Mammary microvascular endothelial cell (primary cell): Measurements from ENCODE around the gene PLXNB2. TPM values are rescaled to one million over a fixed set of nuclear protein-coding genes. Genes with fewer than 3 reads are reported as not detected.

Source experiments
- total RNA-seq: library from RNA; depleted of rRNA; stranded (reverse); fragments of >200 nt; gene quantifications from 2 replicates; pipeline ENCODE4 v1.2.3, GENCODE V29; 2015

PLXNB2 gene
- total RNA-seq = 68.6 and 71.5 TPM in 2 replicates

GRCh38 chr22:50306753-50307749 lies at the start of gene PLXNB2:
Gene PLXNB2 (minus strand): TSS chr22:50307646. CDS start chr22:50290584, 17,062 bp downstream.

GRCh38 chr22:50342651-50343540 lies 35.5 kb upstream of the PLXNB2 start, which contains the start of gene PPP6R2:
Gene PPP6R2 (plus strand): TSS chr22:50343327. CDS start chr22:50393909, 50,582 bp downstream.

GRCh38 chr22:50326956-50327710 lies 19.7 kb upstream of the PLXNB2 start, which contains the start of gene DENND6B:
Gene DENND6B (minus strand): TSS chr22:50327012. CDS start chr22:50326988, 24 bp downstream.

GRCh38 chr22:50269970-50270665 lies 37.3 kb downstream of the PLXNB2 start, which contains the start of gene MAPK11:
Gene MAPK11 (minus strand): TSS chr22:50270380. CDS start chr22:50270292, 88 bp downstream.

GRCh38 chr22:50261615-50262459 lies 45.6 kb downstream of the PLXNB2 start, which contains the start of gene MAPK12:
Gene MAPK12 (minus strand): TSS chr22:50261683. CDS start chr22:50261509, 174 bp downstream.

GRCh38 chr22:50250555-50251476 lies 56.6 kb downstream of the PLXNB2 start, which contains the start of gene HDAC10:
Gene HDAC10 (minus strand): TSS chr22:50251265. CDS start chr22:50251032, 233 bp downstream.

GRCh38 chr22:50244420-50245213 lies 62.8 kb downstream of the PLXNB2 start, which contains the start of gene TUBGCP6:
Gene TUBGCP6 (minus strand): TSS chr22:50245023. CDS start chr22:50244459, 564 bp downstream.

Other genes with a start within 250 kb of the PLXNB2 start
- gene TTLL8, start 249.3 kb downstream of the PLXNB2 start, total RNA-seq = not detected in 2 replicates
- not detected in 2 replicates for gene MLC1, start 222.2 kb downstream of the PLXNB2 start, total RNA-seq
- 5.2 and 6.7 TPM in 2 replicates for gene MOV10L1, start 217.6 kb downstream of the PLXNB2 start, total RNA-seq
- 0.39 and 0.87 TPM in 2 replicates for gene PANX2, start 136.9 kb downstream of the PLXNB2 start, total RNA-seq
- 38.4 and 42.3 TPM in 2 replicates for gene TRABD, start 121.7 kb downstream of the PLXNB2 start, total RNA-seq
- 20.2 and 20.3 TPM in 2 replicates for gene SELENOO, start 106.6 kb downstream of the PLXNB2 start, total RNA-seq
- gene TUBGCP6, start 62.6 kb downstream of the PLXNB2 start, total RNA-seq = 19.9 and 21.1 TPM in 2 replicates
- 18.3 and 31.2 TPM in 2 replicates for gene HDAC10, start 56.4 kb downstream of the PLXNB2 start, total RNA-seq
- 53.5 and 56.0 TPM in 2 replicates for gene MAPK12, start 46.0 kb downstream of the PLXNB2 start, total RNA-seq
- 28.7 and 36.6 TPM in 2 replicates for gene MAPK11, start 37.3 kb downstream of the PLXNB2 start, total RNA-seq
- 3.0 and 3.4 TPM in 2 replicates for gene DENND6B, start 19.4 kb upstream of the PLXNB2 start, total RNA-seq
- 39.8 and 41.1 TPM in 2 replicates for gene PPP6R2, start 35.7 kb upstream of the PLXNB2 start, total RNA-seq
- gene SBF1, start 167.4 kb upstream of the PLXNB2 start, total RNA-seq = 47.4 and 50.8 TPM in 2 replicates
- gene ADM2, start 173.9 kb upstream of the PLXNB2 start, total RNA-seq = 0.64 and 0.87 TPM in 2 replicates
- not detected in 2 replicates for gene MIOX, start 179.2 kb upstream of the PLXNB2 start, total RNA-seq
- gene LMF2, start 200.1 kb upstream of the PLXNB2 start, total RNA-seq = 78.3 and 88.4 TPM in 2 replicates
- gene NCAPH2, start 200.6 kb upstream of the PLXNB2 start, total RNA-seq = 63.0 and 70.5 TPM in 2 replicates
- gene SCO2, start 218.0 kb upstream of the PLXNB2 start, total RNA-seq = 3.7 and 13.6 TPM in 2 replicates
- 27.3 and 32.5 TPM in 2 replicates for gene TYMP, start 222.4 kb upstream of the PLXNB2 start, total RNA-seq
- not detected in 2 replicates for gene KLHDC7B, start 238.3 kb upstream of the PLXNB2 start, total RNA-seq